Measurements from ENCODE around the gene ZEB2. TPM values are rescaled to one million over a fixed set of nuclear protein-coding genes. Genes with fewer than 3 reads are reported as not detected.

Gene ZEB2
- total and polyA plus RNA-seq, 10 of the 15 experiments (the other 5 are each of a cell fraction or from before 2014, with no cell fraction given), result 0.14 to 3.2 (median 0.84) TPM

GRCh38 chr2:144496977-144497598, 22.8 kb downstream of the ZEB2 start:
- ChIA-PET POLR2A (no interaction called here), SMC1A (ENCODE audit: uncharacterized antibody, unreplicated experiment) (interaction anchor here (0.7 kb wide), 1 partner anchor 369 kb away, joined by 3 read pairs; no protein-coding TSS in a partner anchor), CTCF (interaction anchor here (0.6 kb wide), 1 partner anchor 11 kb away, joined by 3 read pairs; no protein-coding TSS in a partner anchor), RAD21 (ENCODE audit: unreplicated experiment) (no interaction called here)
- H4K20me1 ChIP-seq (ENCODE audit: control insufficient read depth, insufficient read depth), result no peaks in the 10 kb centered on the region
- ATAC-seq (no peak), DNase-seq (ENCODE audit: low read depth, low spot score) (no peak), FAIRE-seq (no peak)
- H3K4me1 ChIP-seq (ENCODE audit: control insufficient read depth, insufficient read depth, low read length), result no peaks in the 10 kb centered on the region
- intact Hi-C loops (cut with micrococcal nuclease; ENCODE audit: unreplicated experiment), result no loop called here
- TF ChIP-seq, protein P1, sequence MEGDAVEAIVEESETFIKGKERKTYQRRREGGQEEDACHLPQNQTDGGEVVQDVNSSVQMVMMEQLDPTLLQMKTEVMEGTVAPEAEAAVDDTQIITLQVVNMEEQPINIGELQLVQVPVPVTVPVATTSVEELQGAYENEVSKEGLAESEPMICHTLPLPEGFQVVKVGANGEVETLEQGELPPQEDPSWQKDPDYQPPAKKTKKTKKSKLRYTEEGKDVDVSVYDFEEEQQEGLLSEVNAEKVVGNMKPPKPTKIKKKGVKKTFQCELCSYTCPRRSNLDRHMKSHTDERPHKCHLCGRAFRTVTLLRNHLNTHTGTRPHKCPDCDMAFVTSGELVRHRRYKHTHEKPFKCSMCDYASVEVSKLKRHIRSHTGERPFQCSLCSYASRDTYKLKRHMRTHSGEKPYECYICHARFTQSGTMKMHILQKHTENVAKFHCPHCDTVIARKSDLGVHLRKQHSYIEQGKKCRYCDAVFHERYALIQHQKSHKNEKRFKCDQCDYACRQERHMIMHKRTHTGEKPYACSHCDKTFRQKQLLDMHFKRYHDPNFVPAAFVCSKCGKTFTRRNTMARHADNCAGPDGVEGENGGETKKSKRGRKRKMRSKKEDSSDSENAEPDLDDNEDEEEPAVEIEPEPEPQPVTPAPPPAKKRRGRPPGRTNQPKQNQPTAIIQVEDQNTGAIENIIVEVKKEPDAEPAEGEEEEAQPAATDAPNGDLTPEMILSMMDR (IDR thresholded peaks at IDR 0.05 in 2 of 3, conservative IDR thresholded peaks at IDR 0.05 in 1 of 3; ENCODE audit: control insufficient read depth in 2 of 3, extremely low read depth in 1 of 3, insufficient read depth in 1 of 3, low read depth in 3 of 3, low read length in 3 of 3), result no peak
- TF ChIP-seq ZNF24 (IDR thresholded peaks at IDR 0.05) (no peak), SUPT20H (IDR thresholded peaks at IDR 0.05; ENCODE audit: borderline replicate concordance, control insufficient read depth, low read depth, low read length) (no peak), MYC (IDR thresholded peaks at IDR 0.05; ENCODE audit: insufficient read depth, insufficient read length, insufficient replicate concordance, low read length, severe bottlenecking) (no peak), ZNF217 (IDR thresholded peaks at IDR 0.05) (no peak), TBL1XR1 (IDR thresholded peaks at IDR 0.05; ENCODE audit: low read depth, low read length) (no peak), ZNF274 (IDR thresholded peaks at IDR 0.05; ENCODE audit: insufficient read depth, insufficient read length) (no peak), USF1 (IDR thresholded peaks at IDR 0.05; ENCODE audit: borderline replicate concordance, extremely low read length, insufficient read depth, low read depth, low read length) (no peak)
- H3K79me2 ChIP-seq (ENCODE audit: control insufficient read depth, insufficient read depth, low read length), result no peaks in the 10 kb centered on the region
- no peak overlapping the region for H2AFZ ChIP-seq (ENCODE audit: control insufficient read depth, low read depth, low read length)
- no peaks in the 10 kb centered on the region; a peak in 1 of 4 replicates for H3K27me3 ChIP-seq (replicated peaks in 1 of 2; ENCODE audit: control insufficient read depth in 2 of 2, insufficient read depth in 2 of 2, low read length in 1 of 2)
- no peak overlapping the region for H3K9ac ChIP-seq (ENCODE audit: control insufficient read depth, insufficient read depth, low read length)
- BruUV-seq (replicated peaks), result no TSS peak
- in situ Hi-C loops (cut with MboI), result no loop called here
- no peaks in the 10 kb centered on the region; the same call in 2 of the 3 replicates for H3K9me3 ChIP-seq (replicated peaks; ENCODE audit: control insufficient read depth, insufficient read depth, low read length)
- H3K4me3 ChIP-seq, result no peak overlapping the region
- H3K4me2 ChIP-seq (ENCODE audit: control insufficient read depth, insufficient read depth), result no peak overlapping the region
- 57% methylated on average over 3 of the region's 3 CpGs for WGBS (ENCODE audit: insufficient coverage, insufficient replicate concordance, low lambda C conversion rate, missing lambda C conversion rate)
- no peaks in the 10 kb centered on the region for H3K36me3 ChIP-seq (ENCODE audit: control insufficient read depth in 2 of 2, insufficient read depth in 2 of 2, low read length in 1 of 2)
- no peak overlapping the region for H3K27ac ChIP-seq (ENCODE audit: control insufficient read depth, insufficient read depth)

Data from GM12878 (cell line).